Cardiac muscle cell (in vitro differentiated cells and primary cell): ENCODE measurements around the gene RNF223. TPM values are rescaled to one million over a fixed set of nuclear protein-coding genes. Genes with fewer than 3 reads are reported as not detected.

Experiments used
- DNase-seq, 2 donors: peaks; one replicate each; pipeline versions ENCODE4 v3.0.0 to v3.0.0-alpha.2; 2010 to 2017; ENCODE audit warnings: low read depth in 1 of 2, low spot score in 1 of 2
- H3K27ac ChIP-seq: fragments of 200-600 bp; sonication (generic); 2 replicates; pipeline ENCODE4 v1.5.1; 2016
- H3K27me3 ChIP-seq: fragments of 200-600 bp; sonication (generic); 2 replicates; pipeline ENCODE4 v1.6.0; 2016; ENCODE audit warnings: control low read depth
- H3K36me3 ChIP-seq: fragments of 200-600 bp; sonication (generic); 2 replicates; pipeline ENCODE4 v1.5.1; 2016; ENCODE audit warnings: control low read depth
- H3K4me1 ChIP-seq: fragments of 200-600 bp; sonication (generic); 2 replicates; pipeline ENCODE4 v1.8.1; 2017; ENCODE audit warnings: low read depth, mild to moderate bottlenecking, mixed run types
- H3K4me3 ChIP-seq: fragments of 200-600 bp; sonication (generic); 2 replicates; pipeline ENCODE4 v1.5.1; 2016; ENCODE audit warnings: mild to moderate bottlenecking
- H3K9me3 ChIP-seq: fragments of 200-600 bp; sonication (generic); 2 replicates; pipeline ENCODE4 v1.5.1; 2017; ENCODE audit warnings: low read depth, mild to moderate bottlenecking, control low read depth
- CTCF ChIP-seq: IDR thresholded peaks from 2 replicates; pipeline ENCODE4 v1.5.1; 2012; ENCODE audit warnings: low read depth, mild to moderate bottlenecking, low read length
- polyA plus RNA-seq: library from polyadenylated mRNA; unstranded; fragments of >200 nt; fragmentation: Nextera tagmentation; extraction: Ambion mirVana; gene quantifications from 2 replicates; pipeline ENCODE4 v1.2.1, GENCODE V29; 2016
- total RNA-seq: library from RNA; depleted of rRNA; stranded (reverse); fragments of >200 nt; gene quantifications from 2 replicates; pipeline ENCODE4 v1.2.3, GENCODE V29; 2016

Gene RNF223
- total and polyA plus RNA-seq, 2 experiments from 2014 or later, result 0.33 TPM; not detected in 1

- no peak for DNase-seq
- TF ChIP-seq CTCF, result no peak
- no peak overlapping the region for H3K4me3 ChIP-seq
- peaks cover 44% of the 10 kb centered on the region for H3K27me3 ChIP-seq
- H3K36me3 ChIP-seq, result no peaks in the 10 kb centered on the region
- no peaks in the 10 kb centered on the region for H3K4me1 ChIP-seq
- H3K27ac ChIP-seq, result no peak overlapping the region
- H3K9me3 ChIP-seq, result no peaks in the 10 kb centered on the region
Observed at GRCh38 chr1:1055841-1056736, 18.0 kb downstream of the RNF223 start.

GRCh38 chr1:1054971-1055370, 19.1 kb downstream of the RNF223 start:
- no peaks in the 10 kb centered on the region for H3K4me1 ChIP-seq
- TF ChIP-seq CTCF, result no peak
- peaks cover 3% of the 10 kb centered on the region for H3K36me3 ChIP-seq
- H3K4me3 ChIP-seq, result no peak overlapping the region
- no peak overlapping the region for H3K27ac ChIP-seq
- H3K27me3 ChIP-seq, result peaks cover 33% of the 10 kb centered on the region
- DNase-seq, result no peak
- no peaks in the 10 kb centered on the region for H3K9me3 ChIP-seq

- Histone ChIP-seq H3K9me3 (no peaks in the 10 kb centered on the region), H3K27ac (no peak overlapping the region), H3K4me3 (no peak overlapping the region), H3K27me3 (peaks cover 27% of the 10 kb centered on the region), H3K36me3 (peaks cover 3% of the 10 kb centered on the region), H3K4me1 (no peaks in the 10 kb centered on the region)
- no peak for TF ChIP-seq CTCF
- DNase-seq, result no peak
Observed at GRCh38 chr1:1054099-1054700, 19.9 kb downstream of the RNF223 start.

- H3K27ac ChIP-seq, result no peak overlapping the region
- H3K36me3 ChIP-seq, result peaks cover 3% of the 10 kb centered on the region
- H3K27me3 ChIP-seq, result peaks cover 22% of the 10 kb centered on the region
- H3K4me3 ChIP-seq, result no peak overlapping the region
- H3K9me3 ChIP-seq, result no peaks in the 10 kb centered on the region
- no peak for TF ChIP-seq CTCF
- DNase-seq, result no peak
- no peaks in the 10 kb centered on the region for H3K4me1 ChIP-seq
Observed at GRCh38 chr1:1053682-1054081, 20.4 kb downstream of the RNF223 start.

- no peak overlapping the region for H3K4me3 ChIP-seq
- peaks cover 15% of the 10 kb centered on the region for H3K27me3 ChIP-seq
- no peak for DNase-seq
- peaks cover 4% of the 10 kb centered on the region for H3K36me3 ChIP-seq
- no peak overlapping the region for H3K27ac ChIP-seq
- H3K4me1 ChIP-seq, result no peaks in the 10 kb centered on the region
- no peaks in the 10 kb centered on the region for H3K9me3 ChIP-seq
- TF ChIP-seq CTCF, result no peak
Observed at GRCh38 chr1:1053022-1053421, 21.1 kb downstream of the RNF223 start.
